PFSK-1 (cell line): ENCODE measurements around the gene GALNT1.

Experiments used
- POLR2AphosphoS5 ChIP-seq: IDR thresholded peaks from 2 replicates; pipeline ENCODE4 v1.6.1; 2012; ENCODE audit warnings: low read depth, mild to moderate bottlenecking, control low read depth, low read length, moderate library complexity
- REST ChIP-seq, 2 experiments: IDR thresholded peaks; 2 replicates each; pipeline versions ENCODE4 v1.6.1 to v1.8.0; 2011 to 2012; ENCODE audit warnings: low read depth in 2 of 2, low read length in 2 of 2, control low read depth in 1 of 2, inconsistent platforms in 1 of 2, mild to moderate bottlenecking in 1 of 2, moderate library complexity in 1 of 2; ENCODE audit not compliant: insufficient read depth in 1 of 2
- SIN3A ChIP-seq: IDR thresholded peaks from 2 replicates; pipeline ENCODE4 v1.6.1; 2012; ENCODE audit warnings: mild to moderate bottlenecking, low read length, moderate library complexity, borderline replicate concordance; ENCODE audit not compliant: insufficient read depth

GRCh38 chr18:35553300-35553699, 28.2 kb upstream of the GALNT1 start:
- TF ChIP-seq REST (IDR thresholded peaks at IDR 0.05; ENCODE audit: insufficient read depth in 1 of 2, low read depth in 2 of 2, low read length in 2 of 2), result no peak
- no peak for TF ChIP-seq POLR2AphosphoS5
- TF ChIP-seq SIN3A, result no peak
